GM03348 (cell line): ENCODE measurements around the gene GADL1.

Source experiments
- DNase-seq: peaks from one replicate; pipeline ENCODE4 v3.0.0; 2012; ENCODE audit warnings: low spot score

GADL1 gene

GRCh38 chr3:30693470-30694120, 200.9 kb downstream of the GADL1 start:
- peak; percentile 78 for DNase-seq

GRCh38 chr3:30692498-30693130, 201.8 kb downstream of the GADL1 start:
- no peak for DNase-seq

- DNase-seq = no peak
Measured at GRCh38 chr3:30691944-30692343, 202.5 kb downstream of the GADL1 start.

GRCh38 chr3:30691249-30691880, 203.1 kb downstream of the GADL1 start:
- DNase-seq = no peak

- DNase-seq = no peak
Measured at GRCh38 chr3:30690199-30690598, 204.3 kb downstream of the GADL1 start.

GRCh38 chr3:30688776-30689641, 205.5 kb downstream of the GADL1 start:
- DNase-seq = peak; percentile 45

GRCh38 chr3:30687930-30688570, 206.4 kb downstream of the GADL1 start:
- DNase-seq = no peak

GRCh38 chr3:30686799-30687198, 207.7 kb downstream of the GADL1 start:
- no peak for DNase-seq

- no peak for DNase-seq
Measured at GRCh38 chr3:30686176-30686575, 208.3 kb downstream of the GADL1 start.

- DNase-seq = no peak
Measured at GRCh38 chr3:30685267-30685667, 209.2 kb downstream of the GADL1 start.

- DNase-seq = no peak
Measured at GRCh38 chr3:30684356-30684755, 210.1 kb downstream of the GADL1 start.

- DNase-seq = no peak
Measured at GRCh38 chr3:30683769-30684168, 210.7 kb downstream of the GADL1 start.

GRCh38 chr3:30682434-30683155, 211.9 kb downstream of the GADL1 start:
- DNase-seq = peak; percentile 38

GRCh38 chr3:30681649-30682211, 212.7 kb downstream of the GADL1 start:
- DNase-seq = peak; percentile 54

- DNase-seq = peak; percentile 83
Measured at GRCh38 chr3:30680789-30681648, 213.4 kb downstream of the GADL1 start.

GRCh38 chr3:30679045-30679444, 215.4 kb downstream of the GADL1 start:
- DNase-seq = no peak

GRCh38 chr3:30677347-30677685, 217.1 kb downstream of the GADL1 start:
- no peak for DNase-seq

GRCh38 chr3:30676424-30677346, 217.8 kb downstream of the GADL1 start:
- no peak for DNase-seq
